Heart left ventricle (tissue), 16 donors: Measurements from ENCODE around the gene CFAP119. TPM values are rescaled to one million over a fixed set of nuclear protein-coding genes. Genes with fewer than 3 reads are reported as not detected.
A peak's percentile ranks its signal among the peaks of the same experiment; 100 is the strongest.

Experiments
- ATAC-seq, 4 donors: fragments of 200-7000 bp; cut with Tn5 transposase; one replicate each; pipeline ENCODE4 v1.9.1; 2020 to 2022; ENCODE audit warnings: moderate library complexity in 4 of 4, mild to moderate bottlenecking in 3 of 4, moderate number of reproducible peaks in 1 of 4
- DNase-seq, 5 donors: peaks; one replicate each; pipeline ENCODE4 v3.0.0-alpha.2; 2020
- H3K27ac ChIP-seq, 12 donors: fragments of 200-600 bp; sonication (generic) in 4 of 12; one replicate each; pipeline versions ENCODE4 v1.5.0 to v1.8.0; 2016 to 2022; ENCODE audit warnings: mild to moderate bottlenecking in 2 of 12
- H3K27me3 ChIP-seq, 9 donors: fragments of 200-600 bp; sonication (generic) in 2 of 9; one replicate each; pipeline versions ENCODE4 v1.5.1 to v1.8.0; 2016 to 2022; ENCODE audit warnings: mild to moderate bottlenecking in 3 of 9
- H3K36me3 ChIP-seq, 9 donors: fragments of 200-600 bp; sonication (generic) in 2 of 9; one replicate each; pipeline versions ENCODE4 v1.5.0 to v1.8.0; 2018 to 2022; ENCODE audit warnings: mild to moderate bottlenecking in 2 of 9
- H3K4me1 ChIP-seq, 12 donors: fragments of 200-600 bp; sonication (generic) in 4 of 12; one replicate each; pipeline versions ENCODE4 v1.5.0 to v1.8.0; 2016 to 2022; ENCODE audit warnings: mild to moderate bottlenecking in 3 of 12
- H3K4me3 ChIP-seq, 12 donors: fragments of 200-600 bp; sonication (generic) in 4 of 12; one replicate each; pipeline versions ENCODE4 v1.5.0 to v1.8.0; 2017 to 2022; ENCODE audit warnings: mild to moderate bottlenecking in 9 of 12, moderate library complexity in 4 of 12
- H3K9me3 ChIP-seq, 12 donors: fragments of 200-600 bp; sonication (generic) in 4 of 12; one replicate each; pipeline versions ENCODE4 v1.5.0 to v1.8.0; 2016 to 2022; ENCODE audit warnings: mild to moderate bottlenecking in 1 of 12
- CTCF ChIP-seq, 12 donors: fragments of 200-600 bp; sonication (generic) in 4 of 12; IDR thresholded peaks; one replicate each; pipeline versions ENCODE4 v1.5.0 to v1.8.0; 2018 to 2022; ENCODE audit warnings: antibody characterized with exemption in 12 of 12, mild to moderate bottlenecking in 5 of 12
- POLR2A ChIP-seq, 2 donors: fragments of 450-650 bp; IDR thresholded peaks; one replicate each; pipeline ENCODE4 v1.6.1; 2017; ENCODE audit warnings: antibody characterized with exemption in 2 of 2, mild to moderate bottlenecking in 2 of 2, moderate library complexity in 2 of 2
- WGBS, 4 donors: extraction: QIAGEN DNeasy Blood & Tissue Kit in 2 of 4; methylation state at CpG; one replicate each; pipeline versions ENCODE4 v1.1.5 to v1.1.7; 2013 to 2018; 5-methylcytosine and 5-hydroxymethylcytosine counted together
- intact Hi-C, 10 donors: fragments of 100-400 bp; cut with DNase I; formaldehyde crosslinking; loops; one replicate each; pipeline versions ENCODE4 v1.11.1 to v1.14.2; 2022
- polyA plus RNA-seq, 2 donors: library from polyadenylated mRNA; stranded (reverse); fragments of 200-250 nt; gene quantifications; one replicate each; pipeline ENCODE4 v1.2.3, GENCODE V29; 2013
- total RNA-seq, 9 donors: library from RNA; depleted of rRNA in 2 of 9; stranded (reverse); fragments of >200 nt in 2 of 9; fragmentation: NEBNext Ultra II Directional in 3 of 9; extraction: Animal tissue kit (Norgen Biotek cat#: 25700) in 3 of 9; gene quantifications; one replicate each; pipeline versions ENCODE4 v1.1.0 to v1.2.4, GENCODE V29; 2016 to 2023
- donor health status: ischemic (EF 13 %, LVEDD 7.1; RV severe dilation, severe dysfunction).
- donor health status: healthy with polysubstance abuse.
- donor health status: DM: no; HTN: yes; CAD: no.
- donor health status: DM: no; HTN: no; CAD: no.
- donor health status: ischemic (EF 25% LVEDD 6.9; RV normal size, moderate dysfunction).
- donor health status: ischemic (EF 25% LVEDD 5.7; RV mildly dilated, moderate dysfunction).
- donor health status: healthy.
- donor health status: DM: yes; HTN: yes; CAD: no.
- donor health status: ischemic (EF 35%, LVEDD 5.7; RV mildly dilated, moderate dysfunction).
- donor health status: nonischemic (EF 11% LVEDD 7.7; RV severe dilation, severe dysfunction).
- donor health status: DM: yes; HTN: yes; CAD: no.
- donor health status: PGD.
- donor health status: ischemic (EF 29% LVEDD 5.4; RV normal size, mild dysfunction).
- donor health status: nonischemic (EF 23%, LVEDD 6.1; RV moderate dilation, normal function).

The CFAP119 gene
- total and polyA plus RNA-seq, 11 donors, result 0.48 to 2.1 (median 1.0) TPM

DNA sequence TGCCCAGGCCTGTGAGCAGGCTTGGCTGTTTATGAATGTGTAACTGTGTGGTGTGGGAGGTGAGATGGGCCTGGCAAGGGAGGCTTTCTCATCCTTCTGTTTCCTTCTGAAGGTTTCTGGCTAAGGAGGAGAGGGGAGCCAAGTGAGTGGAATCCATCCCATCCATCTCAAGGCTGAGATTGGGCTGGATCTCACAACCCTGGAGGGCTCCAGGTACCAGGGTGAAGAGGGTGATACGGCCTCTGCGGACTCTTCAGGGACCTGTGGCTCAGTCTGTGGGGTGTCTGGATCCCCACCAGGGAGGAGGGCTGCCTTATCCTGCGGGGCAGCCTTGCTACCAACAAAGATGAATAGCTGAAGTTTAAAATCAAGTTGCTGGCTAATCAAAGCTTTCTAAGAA lies 18.2 kb upstream of the CFAP119 start:
- intact Hi-C loops, result no loop called here
- no peak for TF ChIP-seq POLR2A (IDR thresholded peaks at IDR 0.05)
- TF ChIP-seq CTCF (IDR thresholded peaks at IDR 0.05), result no peak
- DNase-seq (peak in 1 of 5 donors; percentile 8), ATAC-seq (no peak)
- Histone ChIP-seq H3K9me3 (no peaks in the 10 kb centered on the region), H3K36me3 (peaks cover 2 to 38% (median 28%) of the 10 kb centered on the region in 9 donors), H3K4me1 (peaks cover 0 to 30% (median 14%) of the 10 kb centered on the region in 12 donors), H3K4me3 (no peak overlapping the region), H3K27me3 (no peaks in the 10 kb centered on the region), H3K27ac (no peak overlapping the region)
- WGBS, 4 donors, result 88 to 93% (median 90%) methylated on average over 3 of the region's 3 CpGs

DNA sequence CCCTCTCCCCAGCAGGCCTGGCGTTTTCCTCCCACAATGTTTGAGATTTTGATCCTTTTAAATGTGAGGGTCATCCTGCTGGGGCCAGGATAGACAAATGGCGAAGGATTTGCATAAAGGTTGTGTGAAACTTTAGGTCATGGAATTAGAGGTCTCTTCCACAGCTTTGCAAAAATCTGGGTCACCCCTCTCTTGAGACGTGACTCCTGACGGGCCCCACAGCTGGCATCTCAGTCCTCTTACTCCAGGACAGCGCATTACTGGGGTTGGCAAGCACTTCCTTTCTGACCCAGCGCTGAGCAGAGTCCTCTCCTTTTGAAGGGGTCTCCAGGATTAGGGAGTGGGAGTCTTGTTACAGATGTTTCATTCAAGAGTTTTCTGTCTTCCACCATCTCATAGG lies 17.7 kb upstream of the CFAP119 start:
- intact Hi-C loops, result loop anchor here in 1 of 10 donors (5.0 kb wide), 1 partner anchor 33 kb away; no protein-coding TSS in a partner anchor
- Histone ChIP-seq H3K4me1 (peaks cover 0 to 32% (median 17%) of the 10 kb centered on the region in 12 donors), H3K9me3 (no peaks in the 10 kb centered on the region), H3K36me3 (peaks cover 2 to 38% (median 26%) of the 10 kb centered on the region in 9 donors), H3K27ac (no peak overlapping the region), H3K4me3 (no peak overlapping the region), H3K27me3 (no peaks in the 10 kb centered on the region)
- ATAC-seq (no peak), DNase-seq (peak in 1 of 5 donors; percentile 0)
- 87 to 90% (median 89%) methylated on average over 6 of the region's 6 CpGs for WGBS, 4 donors
- TF ChIP-seq CTCF (IDR thresholded peaks at IDR 0.05) (no peak), POLR2A (IDR thresholded peaks at IDR 0.05) (no peak)

DNA sequence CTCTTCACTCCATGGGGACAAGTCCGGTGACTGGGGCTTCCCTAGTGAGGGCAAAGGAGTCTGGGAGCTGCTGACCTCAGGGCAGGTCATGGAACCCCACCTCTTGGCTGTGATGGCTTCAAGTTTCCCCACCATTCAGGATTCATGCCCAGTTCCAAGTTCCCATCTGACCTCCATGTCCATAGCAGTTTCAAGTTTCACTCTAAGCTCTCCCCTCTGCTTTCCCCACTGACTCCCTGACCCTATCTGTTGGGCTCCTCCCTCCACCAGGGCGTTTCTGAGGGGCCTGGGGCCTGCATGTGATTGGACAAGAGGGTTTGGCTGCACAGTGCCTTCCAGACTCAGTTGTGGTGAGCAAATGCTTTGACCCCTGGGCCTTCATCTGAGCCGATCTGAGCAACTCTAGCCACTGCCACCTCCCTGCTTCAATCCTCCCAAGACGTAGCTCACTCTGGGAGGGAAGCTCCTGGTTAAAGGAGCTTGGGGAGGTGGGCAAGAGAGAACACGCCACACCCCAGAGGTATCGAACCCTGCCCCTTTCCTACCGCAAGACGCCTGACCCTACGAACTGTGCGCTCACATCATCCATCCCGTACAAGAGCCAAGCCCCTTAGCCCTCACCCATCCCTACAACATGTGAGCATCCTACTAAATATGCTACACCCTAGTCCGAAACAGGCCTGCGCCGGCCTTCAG lies 16.8 kb upstream of the CFAP119 start:
- peaks cover 2 to 40% (median 32%) of the 10 kb centered on the region in 9 donors for H3K36me3 ChIP-seq
- 77 to 84% (median 81%) methylated on average over 12 to 14 of the region's 14 CpGs for WGBS, 4 donors
- no peaks in the 10 kb centered on the region for H3K27me3 ChIP-seq
- DNase-seq (peak in 1 of 5 donors; percentile 38), ATAC-seq (no peak)
- intact Hi-C loops, result loop anchor here in 1 of 10 donors (5.0 kb wide), 1 partner anchor 34 kb away; no protein-coding TSS in a partner anchor
- H3K4me1 ChIP-seq, result peaks cover 0 to 41% (median 23%) of the 10 kb centered on the region in 12 donors
- H3K4me3 ChIP-seq, result no peak overlapping the region
- H3K9me3 ChIP-seq, result no peaks in the 10 kb centered on the region
- peak overlapping the region in 3 of 12 donors; percentile 21 to 95 (median 34) for H3K27ac ChIP-seq
- TF ChIP-seq POLR2A (IDR thresholded peaks at IDR 0.05) (no peak), CTCF (IDR thresholded peaks at IDR 0.05) (no peak)

GRCh38 chr16:30777591-30778297 lies 15.9 kb upstream of the CFAP119 start:
- H3K36me3 ChIP-seq, result peaks cover 2 to 40% (median 32%) of the 10 kb centered on the region in 9 donors
- H3K4me3 ChIP-seq, result no peak overlapping the region
- 85 to 92% (median 89%) methylated on average over 3 to 7 of the region's 7 CpGs for WGBS, 4 donors
- H3K27me3 ChIP-seq, result no peaks in the 10 kb centered on the region
- H3K4me1 ChIP-seq, result peaks cover 0 to 41% (median 23%) of the 10 kb centered on the region in 12 donors
- no peaks in the 10 kb centered on the region for H3K9me3 ChIP-seq
- peak overlapping the region in 4 of 12 donors; percentile 15 to 97 (median 57) for H3K27ac ChIP-seq
- ATAC-seq, result no peak
- intact Hi-C loops, result loop anchor here in 1 of 10 donors (5.0 kb wide), 1 partner anchor 35 kb away; no protein-coding TSS in a partner anchor
- TF ChIP-seq POLR2A (IDR thresholded peaks at IDR 0.05) (no peak), CTCF (IDR thresholded peaks at IDR 0.05) (no peak)
- DNase-seq, result peak in 1 of 5 donors; percentile 48
